ENCODE data around the gene TNFRSF18. TPM values are rescaled to one million over a fixed set of nuclear protein-coding genes. Genes with fewer than 3 reads are reported as not detected.

TNFRSF18 gene
- total and polyA plus RNA-seq, 2 donors (not counting 3 experiments of a cell fraction or from before 2014, with no cell fraction given), result not detected

DNA sequence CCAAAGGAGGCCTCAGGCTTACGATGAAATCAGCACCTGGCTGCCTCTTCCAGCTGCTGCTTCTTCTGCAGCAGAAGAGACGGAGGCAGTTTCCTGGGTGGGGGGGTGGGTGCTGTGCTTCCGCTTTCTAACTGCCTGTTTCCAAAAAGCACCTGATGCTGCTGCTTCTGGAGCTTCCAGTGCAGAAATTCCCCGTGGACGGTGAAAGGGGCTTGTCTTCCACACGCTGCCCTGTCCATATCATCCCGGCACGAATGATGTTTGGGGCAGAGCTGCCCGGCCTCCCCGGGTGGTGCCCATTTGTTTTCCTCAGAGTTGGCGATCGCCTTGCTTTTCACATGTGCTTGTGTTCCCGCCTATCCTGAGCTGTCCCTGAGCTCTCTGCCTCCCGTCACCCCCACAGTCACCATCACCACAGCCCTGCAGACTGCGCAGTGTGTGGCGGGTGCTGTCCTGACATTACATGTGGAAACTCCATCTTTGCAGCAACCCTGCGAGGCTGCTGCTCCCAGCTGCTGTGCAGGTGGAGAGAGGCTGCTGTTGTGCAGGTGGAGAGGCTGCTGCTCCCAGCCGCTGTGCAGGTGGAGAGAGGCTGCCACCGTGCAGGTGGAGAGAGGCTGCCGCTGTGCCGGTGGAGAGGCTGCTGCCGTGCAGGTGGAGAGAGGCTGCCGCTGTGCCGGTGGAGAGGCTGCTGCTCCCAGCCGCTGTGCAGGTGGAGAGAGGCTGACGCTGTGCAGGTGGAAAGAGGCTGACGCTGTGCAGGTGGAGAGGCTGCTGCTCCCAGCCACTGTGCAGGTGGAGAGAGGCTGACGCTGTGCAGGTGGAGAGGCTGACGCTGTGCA is 30.9 kb downstream of the TNFRSF18 start:
- intact Hi-C loops (cut with micrococcal nuclease), result no loop called here
- no peak for DNase-seq (ENCODE audit: low read depth, low spot score)
- peaks cover 16% of the 10 kb centered on the region in 2 experiments for H3K27me3 ChIP-seq (ENCODE audit: control insufficient read depth in 2 of 2, insufficient read depth in 2 of 2, low read length in 2 of 2)

DNA sequence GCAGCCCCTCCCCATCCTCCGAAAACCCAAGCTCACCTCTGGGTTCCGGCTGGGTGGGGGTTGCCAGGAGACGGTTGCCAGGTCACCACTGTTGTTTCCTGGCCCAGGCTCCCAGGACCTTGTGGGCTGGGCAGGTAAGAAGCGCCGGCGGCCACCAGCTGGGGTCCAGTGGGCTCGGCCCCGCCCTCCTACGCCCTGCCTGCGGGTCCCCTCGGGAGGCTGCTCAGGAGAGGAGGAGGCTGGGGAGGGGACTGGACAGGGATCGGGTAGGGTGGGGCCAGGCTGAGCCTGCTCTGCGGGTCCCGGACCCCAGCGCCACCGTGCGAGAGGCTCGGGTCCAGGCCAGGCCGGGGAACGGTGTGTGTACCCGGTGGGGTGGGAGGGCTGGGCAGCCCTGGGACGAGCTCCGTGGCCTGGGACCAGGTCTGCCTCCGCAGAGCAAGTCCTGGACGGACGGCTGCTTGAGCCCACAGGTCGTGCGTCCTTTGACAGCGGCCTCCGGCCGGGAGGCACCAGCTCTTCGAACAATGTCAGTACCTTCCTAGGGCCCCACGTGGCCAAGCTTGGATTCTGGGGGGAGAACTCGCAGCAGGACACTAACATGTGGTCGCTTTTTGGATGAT is 32.5 kb downstream of the TNFRSF18 start, which contains the start of gene TTLL10:
Gene TTLL10 (plus strand): TSS at position 88 of the 623 bp plus-strand sequence. CDS start 5,336 bp downstream, outside the sequence.
- Histone ChIP-seq H3K9ac (replicated peaks; ENCODE audit: extremely low read depth, insufficient read depth, low read length) (no peak within 1 kb of the TSS), H3K27ac (ENCODE audit: insufficient read depth, low read depth, low read length) (no peak within 1 kb of the TSS), H3K9me3 (replicated peaks; ENCODE audit: control insufficient read depth, insufficient read depth, low read length) (no peaks in the 10 kb centered on the region), H3K79me2 (ENCODE audit: control insufficient read depth, insufficient read depth, low read length) (no peaks in the 10 kb centered on the region), H3K4me1 (ENCODE audit: control insufficient read depth, extremely low read depth, insufficient read depth, low read length) (no peaks in the 10 kb centered on the region), H3K4me2 (ENCODE audit: insufficient read depth, low read length) (no peak within 1 kb of the TSS), H3K9me1 (replicated peaks; ENCODE audit: control insufficient read depth, extremely low read depth, insufficient read depth, low read length) (no peaks in the 10 kb centered on the region), H4K20me1 (replicated peaks; ENCODE audit: control insufficient read depth, extremely low read depth, insufficient read depth, low read length) (no peaks in the 10 kb centered on the region), H3K27me3 (ENCODE audit: control insufficient read depth in 2 of 2, insufficient read depth in 2 of 2, low read length in 2 of 2) (peaks cover 16% of the 10 kb centered on the region in 2 experiments), H3K4me3 (replicated peaks in 1 of 3; ENCODE audit: insufficient read depth in 1 of 3, low read depth in 1 of 3, low read length in 3 of 3) (no peak within 1 kb of the TSS), H3K36me3 (ENCODE audit: control insufficient read depth in 2 of 2, extremely low read depth in 1 of 2, insufficient read depth in 2 of 2, low read length in 2 of 2) (no peaks in the 10 kb centered on the region), H2AFZ (ENCODE audit: low read depth, low read length) (no peak within 1 kb of the TSS)
- intact Hi-C loops (cut with micrococcal nuclease), result no loop called here
- POLR2A ChIA-PET, result no interaction called here
- DNase-seq (ENCODE audit: low read depth, low spot score) (no peak), FAIRE-seq (no peak)
- CTCF ChIA-PET, result interaction anchor here (1.0 to 1.6 kb wide), 2 partner anchors 13 to 52 kb away, joined by 3 to 5 read pairs; no protein-coding TSS in a partner anchor
- TF ChIP-seq EZH2 (IDR thresholded peaks at IDR 0.05; ENCODE audit: borderline replicate concordance, low read depth, low read length, severe bottlenecking) (peak; percentile 78), FOS (IDR thresholded peaks at IDR 0.05; ENCODE audit: borderline replicate concordance, insufficient read depth, low read length) (no peak)
- dilution Hi-C loops (cut with MboI; ENCODE audit: extremely low pct_ligation_motif_present, low sequenced_read_pairs), result no loop called here
- BruUV-seq (replicated peaks), result no TSS peak

More for the DNA sequence above, 30.9 kb downstream of the TNFRSF18 start:
- Histone ChIP-seq H2AFZ (ENCODE audit: low read depth, low read length) (no peak overlapping the region), H3K27ac (ENCODE audit: insufficient read depth, low read depth, low read length) (no peak overlapping the region), H3K9ac (replicated peaks; ENCODE audit: extremely low read depth, insufficient read depth, low read length) (no peak overlapping the region), H3K79me2 (ENCODE audit: control insufficient read depth, insufficient read depth, low read length) (no peaks in the 10 kb centered on the region), H3K4me2 (ENCODE audit: insufficient read depth, low read length) (no peak overlapping the region), H4K20me1 (replicated peaks; ENCODE audit: control insufficient read depth, extremely low read depth, insufficient read depth, low read length) (no peaks in the 10 kb centered on the region), H3K9me3 (replicated peaks; ENCODE audit: control insufficient read depth, insufficient read depth, low read length) (no peaks in the 10 kb centered on the region), H3K4me1 (ENCODE audit: control insufficient read depth, extremely low read depth, insufficient read depth, low read length) (no peaks in the 10 kb centered on the region), H3K36me3 (ENCODE audit: control insufficient read depth in 2 of 2, extremely low read depth in 1 of 2, insufficient read depth in 2 of 2, low read length in 2 of 2) (no peaks in the 10 kb centered on the region), H3K9me1 (replicated peaks; ENCODE audit: control insufficient read depth, extremely low read depth, insufficient read depth, low read length) (no peaks in the 10 kb centered on the region), H3K4me3 (replicated peaks in 1 of 3; ENCODE audit: insufficient read depth in 1 of 3, low read depth in 1 of 3, low read length in 3 of 3) (no peak overlapping the region)
- TF ChIP-seq MYC (IDR thresholded peaks at IDR 0.05; ENCODE audit: low read depth, low read length) (no peak), FOS (IDR thresholded peaks at IDR 0.05; ENCODE audit: borderline replicate concordance, insufficient read depth, low read length) (no peak)
- TF ChIP-seq, protein P1, sequence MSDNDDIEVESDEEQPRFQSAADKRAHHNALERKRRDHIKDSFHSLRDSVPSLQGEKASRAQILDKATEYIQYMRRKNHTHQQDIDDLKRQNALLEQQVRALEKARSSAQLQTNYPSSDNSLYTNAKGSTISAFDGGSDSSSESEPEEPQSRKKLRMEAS (IDR thresholded peaks at IDR 0.05; ENCODE audit: insufficient read depth, insufficient read length), result no peak
- POLR2A ChIA-PET, result no interaction called here
- FAIRE-seq, result no peak
- dilution Hi-C loops (cut with MboI; ENCODE audit: extremely low pct_ligation_motif_present, low sequenced_read_pairs), result no loop called here
- CTCF ChIA-PET, result no interaction called here
- no TSS peak for BruUV-seq (replicated peaks)

Measured in endothelial cell of umbilical vein (primary cell).